Kasumi-1 (cell line): ENCODE data around the gene TIAL1.
A peak's percentile ranks its signal among the peaks of the same experiment; 100 is the strongest.
"Not testable (repeated sequence)": the region's sequence is repeated elsewhere in the genome, so short reads cannot be mapped to it uniquely, and the experiment has no call there.

Source experiments
- DNase-seq, 2 experiments: peaks; one replicate each; lab custom pipeline; 2025; lab: John Stamatoyannopoulos, UW

TIAL1 gene

GRCh38 chr10:119613741-119614140 lies 17.0 kb upstream of the TIAL1 start:
- no peak for DNase-seq

GRCh38 chr10:119611433-119611832 lies 14.7 kb upstream of the TIAL1 start:
- no peak for DNase-seq

DNA sequence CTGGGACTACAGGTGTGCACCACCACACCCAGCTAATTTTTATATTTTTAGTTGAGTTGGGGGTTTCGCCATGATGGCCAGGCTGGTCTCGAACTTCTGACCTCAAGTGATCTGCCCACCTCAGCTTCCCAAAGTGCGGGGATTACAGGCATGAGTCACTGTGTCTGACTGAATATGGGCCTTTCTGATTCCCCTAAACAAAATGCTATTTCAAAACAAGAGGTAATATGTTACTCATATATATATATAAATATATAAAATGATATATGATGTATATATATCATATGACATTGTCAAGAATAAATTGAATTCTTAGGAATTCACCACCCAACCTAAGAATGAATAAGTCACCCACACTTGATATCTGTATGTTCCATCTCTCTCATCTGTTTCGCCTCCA lies 12.8 kb upstream of the TIAL1 start:
- DNase-seq: no peak

DNA sequence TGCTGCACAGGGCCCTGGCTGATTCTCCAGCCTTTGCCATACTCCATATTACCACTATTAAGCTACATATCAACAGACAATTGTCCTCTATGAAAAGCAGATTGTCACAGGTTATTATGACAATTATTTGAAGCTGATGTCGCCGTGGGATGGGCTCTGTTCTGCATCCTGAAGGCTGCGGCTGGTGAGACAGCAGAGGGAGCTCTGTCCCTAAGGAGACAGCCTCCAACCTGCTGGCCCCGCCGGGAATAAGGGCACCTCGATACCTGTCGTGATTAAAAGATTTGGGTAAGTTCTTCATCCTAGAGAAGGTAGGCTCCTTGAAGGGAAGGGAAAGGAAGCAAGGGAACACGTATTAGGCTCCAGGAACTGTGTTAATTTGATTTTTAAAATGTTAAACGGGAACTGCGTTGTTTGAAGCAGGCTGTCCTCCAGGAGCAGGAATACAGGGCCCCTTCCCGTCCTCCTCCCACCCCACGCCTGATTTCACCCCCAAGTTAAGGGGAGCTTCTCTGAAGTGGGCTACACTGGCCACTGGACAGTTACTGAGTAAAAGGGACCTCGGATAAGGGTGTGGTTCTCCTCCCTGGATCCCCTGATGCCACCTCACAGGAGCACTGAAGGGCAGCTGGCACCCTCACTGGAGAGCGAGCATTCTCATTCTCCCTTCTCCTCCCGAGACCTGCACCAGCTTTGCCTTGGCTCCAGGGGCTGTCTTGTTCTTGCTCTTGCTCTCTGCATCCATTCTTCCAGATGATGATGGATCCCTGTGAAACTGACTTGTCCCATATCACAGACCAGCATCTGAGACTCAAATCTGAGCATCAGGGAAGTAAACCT lies 11.8 kb upstream of the TIAL1 start:
- peak; percentile 45 to 69 for DNase-seq

- no peak for DNase-seq
Measured at GRCh38 chr10:119604468-119604867, 7.7 kb upstream of the TIAL1 start.

- peak; percentile 69 to 71 for DNase-seq
Measured at GRCh38 chr10:119602241-119603095, 5.7 kb upstream of the TIAL1 start.

GRCh38 chr10:119598397-119598796 lies 1.6 kb upstream of the TIAL1 start:
- DNase-seq: no peak

DNA sequence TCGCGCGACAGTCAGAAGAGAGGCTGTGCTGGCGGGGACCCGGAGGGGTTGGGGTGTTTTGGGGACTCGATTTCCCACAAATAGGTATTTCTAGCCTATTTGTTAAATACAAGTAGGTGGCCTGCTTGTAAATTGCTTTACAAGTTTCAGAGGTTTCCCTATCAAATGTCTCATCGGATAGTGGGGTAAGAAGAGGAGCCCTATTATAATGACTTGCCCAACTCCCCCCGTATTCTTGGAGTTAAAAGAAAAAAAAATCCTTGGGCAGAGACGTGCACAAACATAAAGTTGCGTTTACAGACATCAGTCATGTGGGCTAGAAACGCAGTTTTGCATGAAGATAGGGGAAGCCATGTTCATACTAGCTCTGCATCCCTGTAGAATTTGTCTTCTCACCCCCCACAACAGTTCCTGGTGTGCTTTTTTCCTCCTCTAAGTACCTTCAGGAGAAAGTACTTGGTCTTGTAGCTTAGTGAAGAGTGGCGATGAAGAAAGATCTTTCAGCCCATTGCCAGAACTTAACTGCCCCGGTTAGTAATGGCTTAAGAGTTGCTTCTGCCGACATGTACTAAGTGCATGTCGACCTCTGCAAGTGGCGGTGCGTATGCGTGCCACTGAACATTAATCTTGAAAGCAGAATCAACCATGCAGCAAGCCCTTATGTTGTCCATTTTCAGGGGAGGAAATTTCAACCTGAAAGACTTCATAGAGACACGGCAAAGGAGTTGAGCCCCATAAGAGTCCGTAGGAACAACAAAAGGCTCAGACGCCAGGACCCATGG lies 832 bp upstream of the TIAL1 start:
- DNase-seq: peak; percentile 41 to 73

- DNase-seq: peak; percentile 58 to 70
Measured at GRCh38 chr10:119595676-119596515, 868 bp downstream of the TIAL1 start.

- DNase-seq: peak in 1 of 2 experiments; percentile 58
Measured at GRCh38 chr10:119595134-119595675, 1.6 kb downstream of the TIAL1 start.

DNA sequence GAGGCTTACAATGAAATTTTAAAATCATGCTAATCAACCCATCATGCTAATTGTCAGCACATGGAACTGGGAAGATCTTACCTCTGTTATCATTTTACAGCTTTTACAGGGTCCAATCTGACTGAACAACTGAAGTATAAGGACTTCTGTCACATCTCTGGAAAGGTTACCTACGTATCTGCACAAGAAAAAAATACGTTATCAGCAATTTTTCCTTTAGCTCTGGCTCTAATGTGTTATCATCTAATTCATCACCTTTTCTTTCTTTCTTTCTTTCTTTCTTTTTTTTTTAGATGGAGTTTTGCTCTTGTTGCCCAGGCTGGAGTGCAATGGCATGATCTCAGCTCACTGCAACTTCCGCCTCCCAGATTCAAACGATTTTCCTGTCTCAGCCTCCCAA lies 8.7 kb downstream of the TIAL1 start:
- DNase-seq: no peak

- DNase-seq: no peak
Measured at GRCh38 chr10:119578355-119578754, 18.4 kb downstream of the TIAL1 start.

GRCh38 chr10:119575991-119576390 lies 20.8 kb downstream of the TIAL1 start:
- DNase-seq: no peak

- no peak for DNase-seq
Measured at GRCh38 chr10:119575506-119575905, 21.3 kb downstream of the TIAL1 start.

DNA sequence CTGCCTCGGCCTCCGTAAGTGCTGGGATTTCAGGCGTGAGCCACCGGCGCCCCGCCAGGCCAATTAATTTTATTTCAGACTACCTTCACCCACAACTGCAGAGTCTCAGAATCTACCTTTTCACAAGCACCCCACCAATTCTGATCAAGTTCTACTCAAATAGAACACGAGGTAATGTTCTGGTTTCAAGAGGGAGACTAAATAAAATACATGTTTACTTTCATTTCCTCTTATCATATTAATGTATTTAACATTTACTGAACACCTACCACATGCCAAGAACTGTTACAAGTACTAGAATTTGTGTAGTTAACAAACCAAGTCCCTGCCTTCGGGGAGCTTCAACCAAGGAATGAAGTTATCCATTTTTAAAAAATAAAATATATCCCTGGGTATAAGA lies 28.8 kb downstream of the TIAL1 start:
- no peak for DNase-seq

GRCh38 chr10:119562097-119562496 lies 34.7 kb downstream of the TIAL1 start:
- no peak for DNase-seq

- not testable (repeated sequence) for DNase-seq
Measured at GRCh38 chr10:119559511-119559910, 37.3 kb downstream of the TIAL1 start.

GRCh38 chr10:119556081-119556480 lies 40.7 kb downstream of the TIAL1 start:
- DNase-seq: not testable (repeated sequence)

GRCh38 chr10:119555178-119555784 lies 41.5 kb downstream of the TIAL1 start:
- no peak for DNase-seq

DNA sequence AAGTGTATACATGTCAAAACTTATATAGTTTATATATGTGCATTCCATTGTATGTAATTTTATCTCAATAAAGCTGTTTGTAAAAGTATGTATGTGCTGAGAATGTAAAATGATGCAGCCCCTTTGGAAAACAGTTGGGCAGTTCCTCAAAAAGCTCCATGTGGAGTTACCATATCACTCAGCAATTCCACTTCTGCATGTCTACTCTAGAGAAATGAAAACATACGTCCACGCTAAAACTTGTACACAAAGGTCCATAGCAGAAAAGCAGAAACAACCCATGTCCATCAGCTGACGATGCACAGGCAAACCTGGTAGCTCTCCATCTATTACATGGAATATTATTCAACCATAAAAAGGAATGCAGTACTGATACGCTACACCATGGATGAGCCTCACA lies 45.9 kb downstream of the TIAL1 start:
- no peak for DNase-seq
